KOPT-K1 (cell line): Measurements from ENCODE around the gene RFLNA.

Experiments
- H3K27ac ChIP-seq: fragments of 200-600 bp; sonication (generic); 2 replicates; pipeline ENCODE4 v1.5.1; 2016; ENCODE audit warnings: antibody characterized with exemption, mild to moderate bottlenecking, low read depth, low read length; ENCODE audit not compliant: poor library complexity, severe bottlenecking
- H3K36me3 ChIP-seq: fragments of 200-600 bp; sonication (generic); 2 replicates; pipeline ENCODE4 v1.5.1; 2017; ENCODE audit warnings: antibody characterized with exemption, mild to moderate bottlenecking, low read length, moderate library complexity; ENCODE audit not compliant: insufficient read depth
- H3K9me3 ChIP-seq: fragments of 200-600 bp; sonication (generic); 2 replicates; pipeline ENCODE4 v1.5.1; 2017; ENCODE audit warnings: antibody characterized with exemption, low read length, mild to moderate bottlenecking; ENCODE audit not compliant: insufficient read depth, poor library complexity, severe bottlenecking

Gene RFLNA

GRCh38 chr12:124359671-124360581 lies 65.0 kb downstream of the RFLNA start:
- H3K9me3 ChIP-seq: no peaks in the 10 kb centered on the region
- no peak overlapping the region for H3K27ac ChIP-seq
- peaks cover 88% of the 10 kb centered on the region for H3K36me3 ChIP-seq

GRCh38 chr12:124361074-124361970 lies 66.4 kb downstream of the RFLNA start:
- no peaks in the 10 kb centered on the region for H3K9me3 ChIP-seq
- H3K27ac ChIP-seq: no peak overlapping the region
- H3K36me3 ChIP-seq: peaks cover 88% of the 10 kb centered on the region

GRCh38 chr12:124361996-124362395 lies 67.1 kb downstream of the RFLNA start:
- Histone ChIP-seq H3K9me3 (no peaks in the 10 kb centered on the region), H3K36me3 (peaks cover 83% of the 10 kb centered on the region), H3K27ac (no peak overlapping the region)

GRCh38 chr12:124363353-124363965 lies 68.6 kb downstream of the RFLNA start:
- Histone ChIP-seq H3K36me3 (peaks cover 76% of the 10 kb centered on the region), H3K9me3 (no peaks in the 10 kb centered on the region), H3K27ac (no peak overlapping the region)

- Histone ChIP-seq H3K36me3 (peaks cover 72% of the 10 kb centered on the region), H3K9me3 (no peaks in the 10 kb centered on the region), H3K27ac (no peak overlapping the region)
Observed at GRCh38 chr12:124364543-124364942, 69.7 kb downstream of the RFLNA start.
